GM19328 (cell line): Measurements from ENCODE around the gene ANKZF1.
A peak's percentile ranks its signal among the peaks of the same experiment; 100 is the strongest.
"Not testable (repeated sequence)": the region's sequence is repeated elsewhere in the genome, so short reads cannot be mapped to it uniquely, and the experiment has no call there.

ENCODE experiments used
- ATAC-seq: cut with Tn5 transposase; IDR thresholded peaks from one replicate; pipeline ENCODE4 v1.9.1; 2021; ENCODE audit warnings: mild to moderate bottlenecking, moderate library complexity; ENCODE audit not compliant: unreplicated experiment

Gene ANKZF1

GRCh38 chr2:219229305-219230058 lies at the start of gene ANKZF1, which contains the start of gene ATG9A:
Gene ANKZF1 (plus strand): TSS chr2:219229806. CDS start chr2:219230258, 452 bp downstream.
Gene ATG9A (minus strand): TSS chr2:219229636. CDS start chr2:219228024, 1,612 bp downstream.
- peak; percentile 98 for ATAC-seq

- ATAC-seq = no peak
Observed at GRCh38 chr2:219180961-219181360, 48.6 kb upstream of the ANKZF1 start.

- ATAC-seq = no peak
Observed at GRCh38 chr2:219181531-219181930, 48.1 kb upstream of the ANKZF1 start.

GRCh38 chr2:219182331-219183150 lies 47.1 kb upstream of the ANKZF1 start:
- ATAC-seq = no peak

- ATAC-seq = no peak
Observed at GRCh38 chr2:219183151-219183772, 46.3 kb upstream of the ANKZF1 start.

GRCh38 chr2:219184121-219184520 lies 45.5 kb upstream of the ANKZF1 start:
- ATAC-seq = no peak

- ATAC-seq = no peak
Observed at GRCh38 chr2:219186754-219187456, 42.7 kb upstream of the ANKZF1 start.

- no peak for ATAC-seq
Observed at GRCh38 chr2:219197388-219197787, 32.2 kb upstream of the ANKZF1 start.

- no peak for ATAC-seq
Observed at GRCh38 chr2:219198974-219199373, 30.6 kb upstream of the ANKZF1 start.

GRCh38 chr2:219199470-219200211 lies 30.0 kb upstream of the ANKZF1 start:
- ATAC-seq = no peak

GRCh38 chr2:219200502-219201326 lies 28.9 kb upstream of the ANKZF1 start:
- ATAC-seq = not testable (repeated sequence)

GRCh38 chr2:219201331-219201730 lies 28.3 kb upstream of the ANKZF1 start:
- ATAC-seq = not testable (repeated sequence)

GRCh38 chr2:219204425-219205164 lies 25.0 kb upstream of the ANKZF1 start:
- ATAC-seq = no peak

- ATAC-seq = no peak
Observed at GRCh38 chr2:219205165-219205538, 24.5 kb upstream of the ANKZF1 start.

- no peak for ATAC-seq
Observed at GRCh38 chr2:219205981-219206327, 23.7 kb upstream of the ANKZF1 start.

- peak; percentile 98 for ATAC-seq
Observed at GRCh38 chr2:219206328-219207133, 23.1 kb upstream of the ANKZF1 start, which contains the start of gene ZFAND2B. Gene ZFAND2B (plus strand): TSS chr2:219206782. CDS start chr2:219206988, 206 bp downstream.

- ATAC-seq = no peak
Observed at GRCh38 chr2:219207134-219207883, 22.3 kb upstream of the ANKZF1 start.
